HL-60 (cell line): Measurements from ENCODE around the gene PTGR3.

Experiments used
- DNase-seq, 2 experiments: peaks; one replicate each; pipeline ENCODE4 v3.0.0-alpha.2; 2010 to 2020; ENCODE audit warnings: low read depth in 1 of 2, low spot score in 1 of 2
- H3K27ac ChIP-seq: fragments of 250-450 bp; sonication (Bioruptor Pico); replicated peaks from 2 replicates; pipeline ENCODE4 v1.5.1; 2020; ENCODE audit warnings: mild to moderate bottlenecking, moderate library complexity
- H3K27me3 ChIP-seq: fragments of 250-450 bp; sonication (Bioruptor Pico); 2 replicates; pipeline ENCODE4 v1.5.1; 2021; ENCODE audit warnings: mild to moderate bottlenecking, moderate library complexity; ENCODE audit not compliant: insufficient read depth, poor library complexity, severe bottlenecking
- H3K4me3 ChIP-seq: replicated peaks from 2 replicates; pipeline ENCODE4 v1.5.1; 2011; ENCODE audit warnings: mild to moderate bottlenecking, control low read depth, low read length; ENCODE audit not compliant: insufficient read depth
- GABPA ChIP-seq: IDR thresholded peaks from 2 replicates; pipeline ENCODE4 v1.6.1; 2012; ENCODE audit warnings: low read depth
- POLR2AphosphoS5 ChIP-seq: IDR thresholded peaks from 2 replicates; pipeline ENCODE4 v1.6.1; 2012; ENCODE audit warnings: low read depth
- SPI1 ChIP-seq: IDR thresholded peaks from 2 replicates; pipeline ENCODE4 v1.6.1; 2012; ENCODE audit warnings: low read depth, mild to moderate bottlenecking, borderline replicate concordance
- TF ChIP-seq, protein P1 (sequence below): IDR thresholded peaks from 2 replicates; pipeline ENCODE4 v1.6.1; 2012; ENCODE audit warnings: low read depth; ENCODE audit not compliant: insufficient replicate concordance
- TF ChIP-seq, protein P2 (sequence below): IDR thresholded peaks from one replicate; pipeline ENCODE4 v1.5.1; 2011; ENCODE audit warnings: low read length, control low read depth, inconsistent platforms; ENCODE audit not compliant: insufficient read depth

PTGR3 gene

DNA sequence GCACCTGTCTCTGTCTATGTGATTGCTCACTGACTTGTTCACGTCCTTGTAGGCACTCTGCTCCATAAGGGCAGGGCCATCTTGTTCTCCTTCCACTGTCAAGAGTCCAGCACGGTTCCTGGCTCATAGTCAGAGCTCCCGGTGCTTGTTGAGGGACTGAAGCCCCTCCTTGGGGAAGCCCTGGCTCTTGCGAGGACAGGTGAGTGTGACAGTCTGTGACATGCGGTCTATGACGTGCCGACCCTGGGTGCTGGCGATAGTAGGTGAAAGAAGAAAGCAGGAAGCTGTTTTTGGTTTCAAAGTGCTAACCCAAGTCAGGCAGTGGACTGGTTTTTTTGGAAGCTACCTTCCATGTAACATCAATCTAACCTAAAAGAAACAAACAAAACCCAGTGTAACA lies 20.5 kb upstream of the PTGR3 start:
- Histone ChIP-seq H3K27ac (no peak overlapping the region), H3K4me3 (no peak overlapping the region), H3K27me3 (no peaks in the 10 kb centered on the region)
- no peak for DNase-seq
- no peak for TF ChIP-seq GABPA
- no peak for TF ChIP-seq SPI1
- TF ChIP-seq POLR2AphosphoS5 = no peak
- TF ChIP-seq, protein P1, sequence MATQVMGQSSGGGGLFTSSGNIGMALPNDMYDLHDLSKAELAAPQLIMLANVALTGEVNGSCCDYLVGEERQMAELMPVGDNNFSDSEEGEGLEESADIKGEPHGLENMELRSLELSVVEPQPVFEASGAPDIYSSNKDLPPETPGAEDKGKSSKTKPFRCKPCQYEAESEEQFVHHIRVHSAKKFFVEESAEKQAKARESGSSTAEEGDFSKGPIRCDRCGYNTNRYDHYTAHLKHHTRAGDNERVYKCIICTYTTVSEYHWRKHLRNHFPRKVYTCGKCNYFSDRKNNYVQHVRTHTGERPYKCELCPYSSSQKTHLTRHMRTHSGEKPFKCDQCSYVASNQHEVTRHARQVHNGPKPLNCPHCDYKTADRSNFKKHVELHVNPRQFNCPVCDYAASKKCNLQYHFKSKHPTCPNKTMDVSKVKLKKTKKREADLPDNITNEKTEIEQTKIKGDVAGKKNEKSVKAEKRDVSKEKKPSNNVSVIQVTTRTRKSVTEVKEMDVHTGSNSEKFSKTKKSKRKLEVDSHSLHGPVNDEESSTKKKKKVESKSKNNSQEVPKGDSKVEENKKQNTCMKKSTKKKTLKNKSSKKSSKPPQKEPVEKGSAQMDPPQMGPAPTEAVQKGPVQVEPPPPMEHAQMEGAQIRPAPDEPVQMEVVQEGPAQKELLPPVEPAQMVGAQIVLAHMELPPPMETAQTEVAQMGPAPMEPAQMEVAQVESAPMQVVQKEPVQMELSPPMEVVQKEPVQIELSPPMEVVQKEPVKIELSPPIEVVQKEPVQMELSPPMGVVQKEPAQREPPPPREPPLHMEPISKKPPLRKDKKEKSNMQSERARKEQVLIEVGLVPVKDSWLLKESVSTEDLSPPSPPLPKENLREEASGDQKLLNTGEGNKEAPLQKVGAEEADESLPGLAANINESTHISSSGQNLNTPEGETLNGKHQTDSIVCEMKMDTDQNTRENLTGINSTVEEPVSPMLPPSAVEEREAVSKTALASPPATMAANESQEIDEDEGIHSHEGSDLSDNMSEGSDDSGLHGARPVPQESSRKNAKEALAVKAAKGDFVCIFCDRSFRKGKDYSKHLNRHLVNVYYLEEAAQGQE = no peak
- TF ChIP-seq, protein P2, sequence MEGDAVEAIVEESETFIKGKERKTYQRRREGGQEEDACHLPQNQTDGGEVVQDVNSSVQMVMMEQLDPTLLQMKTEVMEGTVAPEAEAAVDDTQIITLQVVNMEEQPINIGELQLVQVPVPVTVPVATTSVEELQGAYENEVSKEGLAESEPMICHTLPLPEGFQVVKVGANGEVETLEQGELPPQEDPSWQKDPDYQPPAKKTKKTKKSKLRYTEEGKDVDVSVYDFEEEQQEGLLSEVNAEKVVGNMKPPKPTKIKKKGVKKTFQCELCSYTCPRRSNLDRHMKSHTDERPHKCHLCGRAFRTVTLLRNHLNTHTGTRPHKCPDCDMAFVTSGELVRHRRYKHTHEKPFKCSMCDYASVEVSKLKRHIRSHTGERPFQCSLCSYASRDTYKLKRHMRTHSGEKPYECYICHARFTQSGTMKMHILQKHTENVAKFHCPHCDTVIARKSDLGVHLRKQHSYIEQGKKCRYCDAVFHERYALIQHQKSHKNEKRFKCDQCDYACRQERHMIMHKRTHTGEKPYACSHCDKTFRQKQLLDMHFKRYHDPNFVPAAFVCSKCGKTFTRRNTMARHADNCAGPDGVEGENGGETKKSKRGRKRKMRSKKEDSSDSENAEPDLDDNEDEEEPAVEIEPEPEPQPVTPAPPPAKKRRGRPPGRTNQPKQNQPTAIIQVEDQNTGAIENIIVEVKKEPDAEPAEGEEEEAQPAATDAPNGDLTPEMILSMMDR = no peak

DNA sequence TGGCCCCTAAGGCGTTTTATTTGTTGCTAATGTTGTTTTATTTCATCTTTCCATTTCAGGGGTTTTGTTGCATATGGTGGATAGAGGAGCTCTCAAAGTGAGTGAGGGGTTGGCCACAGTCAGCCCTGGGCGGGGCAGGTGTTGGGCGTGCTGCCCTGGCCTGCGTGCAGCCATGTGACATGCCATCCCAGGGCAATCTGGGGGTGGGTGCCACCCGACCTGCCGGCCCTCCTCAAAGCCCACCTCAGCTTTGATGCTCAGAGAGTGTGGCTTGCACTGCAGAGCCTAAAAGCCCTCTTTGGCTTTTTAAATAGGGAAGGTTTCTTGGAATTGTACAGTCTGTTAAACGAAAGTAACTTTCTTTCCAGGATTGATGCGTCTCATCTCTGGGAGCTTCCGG lies 20.0 kb upstream of the PTGR3 start:
- H3K27me3 ChIP-seq = no peaks in the 10 kb centered on the region
- DNase-seq = no peak
- TF ChIP-seq GABPA = no peak
- TF ChIP-seq, protein P2 = no peak
- TF ChIP-seq, protein P1 = no peak
- no peak for TF ChIP-seq SPI1
- TF ChIP-seq POLR2AphosphoS5 = no peak
- H3K4me3 ChIP-seq = no peak overlapping the region
- H3K27ac ChIP-seq = no peak overlapping the region

DNA sequence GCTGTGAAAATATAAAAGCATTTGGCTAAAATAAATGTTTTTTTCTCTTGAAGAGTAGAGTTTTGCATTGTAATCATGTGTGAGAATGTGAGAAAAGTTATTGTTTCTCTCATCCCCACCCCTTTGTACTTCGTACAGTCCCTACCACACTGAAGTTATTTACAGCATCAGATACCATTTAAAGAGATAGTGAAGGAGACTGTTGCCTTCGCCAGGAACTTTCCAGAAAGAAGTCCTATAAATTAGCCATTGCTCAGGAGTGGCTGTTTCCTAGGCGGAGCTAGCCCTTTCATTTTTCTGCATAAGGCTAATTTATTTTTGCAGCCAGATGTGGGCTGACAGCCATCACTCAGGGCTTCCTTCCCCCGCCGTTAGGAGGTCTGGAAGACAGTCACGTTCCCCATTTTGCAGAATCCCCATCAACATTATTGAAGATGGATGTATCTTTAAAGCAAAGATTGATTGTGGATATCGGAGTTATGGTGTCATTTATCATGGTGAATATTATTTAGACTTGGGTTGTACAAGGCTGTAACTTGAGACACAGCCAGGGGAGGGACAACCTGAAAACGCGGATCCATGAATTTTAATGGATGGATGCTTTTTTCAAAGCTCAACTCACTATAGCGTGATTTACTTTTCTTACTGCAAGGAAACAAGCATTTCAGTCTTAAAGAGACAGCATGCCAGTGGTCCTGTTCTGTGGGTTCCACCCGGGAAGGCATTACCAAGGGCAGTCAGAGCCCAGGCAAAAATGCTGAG lies 18.8 kb upstream of the PTGR3 start:
- TF ChIP-seq, protein P2 = no peak
- TF ChIP-seq, protein P1 = no peak
- TF ChIP-seq GABPA (no peak), SPI1 (no peak), POLR2AphosphoS5 (no peak)
- DNase-seq = no peak
- no peaks in the 10 kb centered on the region for H3K27me3 ChIP-seq
- H3K4me3 ChIP-seq = no peak overlapping the region
- no peak overlapping the region for H3K27ac ChIP-seq
